Panc1 (cell line): Measurements from ENCODE around the gene INCENP. TPM values are rescaled to one million over a fixed set of nuclear protein-coding genes. Genes with fewer than 3 reads are reported as not detected.

Source experiments
- ATAC-seq: fragments of 200-7000 bp; cut with Tn5 transposase; 2 replicates; pipeline ENCODE4 v1.9.1; 2020; ENCODE audit warnings: mild to moderate bottlenecking, moderate library complexity
- BruUV-seq: library from RNA; stranded (reverse); fragments of 400-500 nt; replicated peaks from 2 replicates; lab custom pipeline; 2021; lab: Mats Ljungman, UMichigan
- CTCF ChIA-PET: fragments of 300-600 bp; sonication (Branson Sonifier 250); formaldehyde crosslinking; loops from one replicate; lab custom pipeline; 2022; ENCODE audit warnings: antibody characterized with exemption; lab: Charles Lee
- POLR2A ChIA-PET: fragments of 300-600 bp; sonication (Branson Sonifier 250); formaldehyde crosslinking; loops from one replicate; lab custom pipeline; 2022; ENCODE audit warnings: antibody characterized with exemption; lab: Charles Lee
- DNase-seq: peaks from one replicate; pipeline ENCODE4 v3.0.0-alpha.2; 2010; ENCODE audit warnings: low read depth, low spot score
- H3K27ac ChIP-seq: 2 replicates; pipeline ENCODE4 v1.5.1; 2011; ENCODE audit warnings: mild to moderate bottlenecking, low read length, inconsistent platforms
- H3K27me3 ChIP-seq: fragments of 200-500 bp; sonication (Bioruptor generic); 2 replicates; pipeline ENCODE4 v1.6.0; 2014; ENCODE audit warnings: low read length, inconsistent platforms; ENCODE audit not compliant: control insufficient read depth, insufficient read depth
- H3K36me3 ChIP-seq: fragments of 200-500 bp; sonication (Bioruptor generic); 2 replicates; pipeline ENCODE4 v1.5.1; 2014; ENCODE audit warnings: inconsistent platforms, mild to moderate bottlenecking, low read length, moderate library complexity; ENCODE audit not compliant: control insufficient read depth, insufficient read depth
- H3K4me1 ChIP-seq: 2 replicates; pipeline ENCODE4 v1.5.1; 2011; ENCODE audit warnings: inconsistent platforms, mild to moderate bottlenecking, low read length, moderate library complexity; ENCODE audit not compliant: control insufficient read depth, insufficient read depth
- H3K4me3 ChIP-seq, 2 experiments: 2 replicates each; pipeline ENCODE4 v1.5.1; 2011 to 2012; ENCODE audit warnings: low read depth in 2 of 2, low read length in 2 of 2, mild to moderate bottlenecking in 2 of 2, inconsistent platforms in 1 of 2, moderate library complexity in 1 of 2
- H3K9me3 ChIP-seq: fragments of 200-500 bp; sonication (Bioruptor generic); 2 replicates; pipeline ENCODE4 v1.5.1; 2014; ENCODE audit warnings: low read depth, mild to moderate bottlenecking, inconsistent platforms, low read length, moderate library complexity; ENCODE audit not compliant: control insufficient read depth, insufficient read depth
- POLR2AphosphoS5 ChIP-seq: IDR thresholded peaks from 2 replicates; pipeline ENCODE4 v1.6.1; 2012; ENCODE audit warnings: mild to moderate bottlenecking, low read depth, low read length, moderate library complexity
- SIN3A ChIP-seq: IDR thresholded peaks from 2 replicates; pipeline ENCODE4 v1.6.1; 2012; ENCODE audit warnings: low read depth, mild to moderate bottlenecking, low read length, moderate library complexity, borderline replicate concordance; ENCODE audit not compliant: insufficient read depth
- TCF7L2 ChIP-seq: IDR thresholded peaks from 2 replicates; pipeline ENCODE4 v1.6.1; 2011; ENCODE audit warnings: mild to moderate bottlenecking, low read depth, low read length, inconsistent platforms
- in situ Hi-C: cut with HindIII; loops from 2 replicates; pipeline ENCODE4 v1.10.0; 2016; ENCODE audit warnings: low sequenced_read_pairs, low pct_unique_long_range_greater_than_20kb
- intact Hi-C: fragments of 100-400 bp; cut with micrococcal nuclease; formaldehyde crosslinking; loops from one replicate; pipeline ENCODE4 v1.10.0; 2022; ENCODE audit not compliant: unreplicated experiment
- total RNA-seq: library from RNA; stranded (reverse); gene quantifications from one replicate; pipeline ENCODE4 v1.2.1, GENCODE V29; 2021; ENCODE audit not compliant: unreplicated experiment
- TF ChIP-seq, protein P1 (sequence below), 2 experiments: IDR thresholded peaks; 2 replicates each; pipeline ENCODE4 v1.6.1; 2011 to 2012; ENCODE audit warnings: low read depth in 2 of 2, control low read depth in 1 of 2, low read length in 1 of 2, mild to moderate bottlenecking in 1 of 2, moderate library complexity in 1 of 2; ENCODE audit not compliant: insufficient read depth in 1 of 2
- TF ChIP-seq, protein P2 (sequence below): fragments of 450-650 bp; IDR thresholded peaks from 2 replicates; pipeline ENCODE4 v1.5.1; 2017; ENCODE audit warnings: mild to moderate bottlenecking

The INCENP gene
- total RNA-seq, 1 experiment from 2014 or later = 81.5 TPM

DNA sequence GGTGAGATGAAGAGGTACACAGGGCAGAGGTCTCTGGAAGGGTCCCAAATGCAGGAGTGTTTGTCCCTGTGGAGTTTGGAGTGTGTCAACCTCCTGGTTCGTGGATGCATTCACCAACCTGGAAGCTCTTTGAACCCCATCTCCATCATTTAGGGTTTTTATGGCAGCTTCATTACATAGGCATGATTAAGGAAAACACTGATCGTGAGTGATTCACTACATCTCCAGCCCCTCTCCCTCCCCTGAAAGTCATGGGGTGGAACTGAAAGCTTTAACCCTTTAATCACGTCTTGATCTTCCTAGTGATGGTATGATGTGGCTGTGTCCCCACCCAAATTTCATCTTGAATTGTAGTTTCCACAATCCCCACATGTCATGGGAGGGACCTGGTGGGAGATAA lies 19.8 kb upstream of the INCENP start:
- POLR2A ChIA-PET = interaction anchor here (0.7 kb wide), 1 partner anchor 223 kb away, joined by 3 read pairs; no protein-coding TSS in a partner anchor
- Histone ChIP-seq H3K27me3 (no peaks in the 10 kb centered on the region), H3K9me3 (no peaks in the 10 kb centered on the region), H3K4me1 (peaks cover 3% of the 10 kb centered on the region; the same call in 1 of the 2 replicates), H3K4me3 (no peak overlapping the region), H3K27ac (no peak overlapping the region), H3K36me3 (no peaks in the 10 kb centered on the region)
- TF ChIP-seq POLR2AphosphoS5 (no peak), TCF7L2 (no peak), SIN3A (no peak)
- TF ChIP-seq, protein P1, sequence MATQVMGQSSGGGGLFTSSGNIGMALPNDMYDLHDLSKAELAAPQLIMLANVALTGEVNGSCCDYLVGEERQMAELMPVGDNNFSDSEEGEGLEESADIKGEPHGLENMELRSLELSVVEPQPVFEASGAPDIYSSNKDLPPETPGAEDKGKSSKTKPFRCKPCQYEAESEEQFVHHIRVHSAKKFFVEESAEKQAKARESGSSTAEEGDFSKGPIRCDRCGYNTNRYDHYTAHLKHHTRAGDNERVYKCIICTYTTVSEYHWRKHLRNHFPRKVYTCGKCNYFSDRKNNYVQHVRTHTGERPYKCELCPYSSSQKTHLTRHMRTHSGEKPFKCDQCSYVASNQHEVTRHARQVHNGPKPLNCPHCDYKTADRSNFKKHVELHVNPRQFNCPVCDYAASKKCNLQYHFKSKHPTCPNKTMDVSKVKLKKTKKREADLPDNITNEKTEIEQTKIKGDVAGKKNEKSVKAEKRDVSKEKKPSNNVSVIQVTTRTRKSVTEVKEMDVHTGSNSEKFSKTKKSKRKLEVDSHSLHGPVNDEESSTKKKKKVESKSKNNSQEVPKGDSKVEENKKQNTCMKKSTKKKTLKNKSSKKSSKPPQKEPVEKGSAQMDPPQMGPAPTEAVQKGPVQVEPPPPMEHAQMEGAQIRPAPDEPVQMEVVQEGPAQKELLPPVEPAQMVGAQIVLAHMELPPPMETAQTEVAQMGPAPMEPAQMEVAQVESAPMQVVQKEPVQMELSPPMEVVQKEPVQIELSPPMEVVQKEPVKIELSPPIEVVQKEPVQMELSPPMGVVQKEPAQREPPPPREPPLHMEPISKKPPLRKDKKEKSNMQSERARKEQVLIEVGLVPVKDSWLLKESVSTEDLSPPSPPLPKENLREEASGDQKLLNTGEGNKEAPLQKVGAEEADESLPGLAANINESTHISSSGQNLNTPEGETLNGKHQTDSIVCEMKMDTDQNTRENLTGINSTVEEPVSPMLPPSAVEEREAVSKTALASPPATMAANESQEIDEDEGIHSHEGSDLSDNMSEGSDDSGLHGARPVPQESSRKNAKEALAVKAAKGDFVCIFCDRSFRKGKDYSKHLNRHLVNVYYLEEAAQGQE (IDR thresholded peaks at IDR 0.05; ENCODE audit: insufficient read depth in 1 of 2, low read depth in 2 of 2, low read length in 1 of 2) = no peak
- TF ChIP-seq, protein P2, sequence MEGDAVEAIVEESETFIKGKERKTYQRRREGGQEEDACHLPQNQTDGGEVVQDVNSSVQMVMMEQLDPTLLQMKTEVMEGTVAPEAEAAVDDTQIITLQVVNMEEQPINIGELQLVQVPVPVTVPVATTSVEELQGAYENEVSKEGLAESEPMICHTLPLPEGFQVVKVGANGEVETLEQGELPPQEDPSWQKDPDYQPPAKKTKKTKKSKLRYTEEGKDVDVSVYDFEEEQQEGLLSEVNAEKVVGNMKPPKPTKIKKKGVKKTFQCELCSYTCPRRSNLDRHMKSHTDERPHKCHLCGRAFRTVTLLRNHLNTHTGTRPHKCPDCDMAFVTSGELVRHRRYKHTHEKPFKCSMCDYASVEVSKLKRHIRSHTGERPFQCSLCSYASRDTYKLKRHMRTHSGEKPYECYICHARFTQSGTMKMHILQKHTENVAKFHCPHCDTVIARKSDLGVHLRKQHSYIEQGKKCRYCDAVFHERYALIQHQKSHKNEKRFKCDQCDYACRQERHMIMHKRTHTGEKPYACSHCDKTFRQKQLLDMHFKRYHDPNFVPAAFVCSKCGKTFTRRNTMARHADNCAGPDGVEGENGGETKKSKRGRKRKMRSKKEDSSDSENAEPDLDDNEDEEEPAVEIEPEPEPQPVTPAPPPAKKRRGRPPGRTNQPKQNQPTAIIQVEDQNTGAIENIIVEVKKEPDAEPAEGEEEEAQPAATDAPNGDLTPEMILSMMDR = no peak
- intact Hi-C loops = no loop called here
- CTCF ChIA-PET = no interaction called here
- DNase-seq = no peak
- in situ Hi-C loops = no loop called here
- no peak for ATAC-seq
- BruUV-seq = no TSS peak

DNA sequence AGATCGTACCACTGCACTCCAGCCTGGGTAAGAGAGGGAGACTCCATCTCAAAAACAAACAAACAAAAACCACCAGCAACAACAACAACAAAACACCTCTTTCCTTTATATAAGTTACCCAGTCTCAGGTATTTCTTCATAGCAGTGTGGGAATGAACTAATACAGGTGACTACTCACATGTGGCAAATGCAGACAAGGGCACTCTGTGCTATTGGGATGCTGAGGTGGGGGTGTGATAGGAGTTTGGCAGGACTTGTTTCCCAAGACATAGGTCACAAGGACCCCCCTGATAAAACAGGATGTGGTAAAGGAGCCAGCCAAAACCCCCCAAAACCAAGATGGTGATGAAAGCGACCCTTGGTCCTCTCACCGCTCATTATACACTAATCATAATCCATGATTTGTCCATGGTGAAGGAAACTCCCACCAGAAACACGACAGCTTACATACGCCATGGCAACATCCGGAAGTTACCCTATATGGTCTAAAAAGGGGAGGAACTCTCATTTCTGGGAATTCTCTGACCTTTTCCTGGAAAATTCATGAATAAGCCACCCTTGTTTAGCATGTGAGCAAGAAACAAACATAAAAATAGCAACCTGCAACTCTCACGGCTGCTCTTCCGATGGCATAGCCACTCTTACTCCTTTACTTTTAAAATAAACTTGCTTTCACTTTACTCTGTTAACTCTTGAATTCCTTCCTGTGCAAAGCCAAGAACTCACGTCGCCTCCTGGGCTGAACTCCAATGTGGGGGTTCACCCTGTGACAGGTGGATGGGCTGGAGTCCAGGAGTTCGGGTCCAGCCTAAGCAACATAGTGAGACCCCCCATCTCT lies 18.8 kb upstream of the INCENP start:
- no peak overlapping the region for H3K27ac ChIP-seq
- H3K9me3 ChIP-seq = no peaks in the 10 kb centered on the region
- POLR2A ChIA-PET = no interaction called here
- no peak for ATAC-seq
- peaks cover 3% of the 10 kb centered on the region; the same call in 1 of the 2 replicates for H3K4me1 ChIP-seq
- TF ChIP-seq, protein P2 = no peak
- TF ChIP-seq SIN3A = no peak
- no peak for TF ChIP-seq TCF7L2
- no peak for TF ChIP-seq POLR2AphosphoS5
- TF ChIP-seq, protein P1 (IDR thresholded peaks at IDR 0.05; ENCODE audit: insufficient read depth in 1 of 2, low read depth in 2 of 2, low read length in 1 of 2) = no peak
- no peak overlapping the region for H3K4me3 ChIP-seq
- intact Hi-C loops = no loop called here
- no TSS peak for BruUV-seq
- CTCF ChIA-PET = no interaction called here
- no peaks in the 10 kb centered on the region for H3K36me3 ChIP-seq
- DNase-seq = no peak
- no peaks in the 10 kb centered on the region for H3K27me3 ChIP-seq
- in situ Hi-C loops = no loop called here
